ENCODE results near the gene FLCN.

The FLCN gene

DNA sequence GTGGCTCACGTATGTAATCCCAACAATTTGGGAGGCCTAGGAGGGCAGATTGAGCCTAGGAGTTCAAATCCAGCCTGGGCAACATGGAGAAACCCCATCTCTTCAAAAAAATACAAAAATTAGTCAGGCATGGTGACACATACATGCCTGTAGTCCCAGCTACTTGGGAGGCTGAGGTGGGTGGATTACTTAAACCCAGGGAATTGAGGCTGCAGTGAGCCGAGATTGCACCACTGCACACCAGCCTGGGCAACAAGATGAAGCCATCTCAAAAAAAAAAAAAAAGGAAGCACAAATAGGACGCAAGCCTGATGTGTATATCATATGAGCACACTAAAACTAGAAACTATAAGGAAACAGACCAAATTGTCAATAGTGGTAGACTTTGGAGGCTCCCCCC lies 17.1 kb upstream of the FLCN start:
- Histone ChIP-seq H2AFZ (ENCODE audit: low read length) (no peak overlapping the region), H3K4me3 (ENCODE audit: low read depth, low read length, poor library complexity, severe bottlenecking) (no peak overlapping the region), H3K9me3 (ENCODE audit: low read length) (no peaks in the 10 kb centered on the region), H3K4me2 (ENCODE audit: low read length) (no peak overlapping the region), H3F3A (ENCODE audit: insufficient read depth, low read length) (no peaks in the 10 kb centered on the region), H3K36me3 (ENCODE audit: insufficient read depth, low read length) (peaks cover 77% of the 10 kb centered on the region), H4K20me1 (ENCODE audit: insufficient read depth, low read length) (no peaks in the 10 kb centered on the region), H3K27me3 (ENCODE audit: insufficient read depth, low read length) (no peaks in the 10 kb centered on the region), H3K9ac (ENCODE audit: low read length) (no peak overlapping the region), H3K27ac (ENCODE audit: low read depth, low read length, poor library complexity, severe bottlenecking) (no peak overlapping the region), H3K79me2 (ENCODE audit: insufficient read depth, low read length) (no peaks in the 10 kb centered on the region), H3K4me1 (ENCODE audit: insufficient read depth, low read length, severe bottlenecking) (no peaks in the 10 kb centered on the region), H3K9me2 (ENCODE audit: low read depth, low read length) (no peaks in the 10 kb centered on the region)
- TF ChIP-seq, protein P1, sequence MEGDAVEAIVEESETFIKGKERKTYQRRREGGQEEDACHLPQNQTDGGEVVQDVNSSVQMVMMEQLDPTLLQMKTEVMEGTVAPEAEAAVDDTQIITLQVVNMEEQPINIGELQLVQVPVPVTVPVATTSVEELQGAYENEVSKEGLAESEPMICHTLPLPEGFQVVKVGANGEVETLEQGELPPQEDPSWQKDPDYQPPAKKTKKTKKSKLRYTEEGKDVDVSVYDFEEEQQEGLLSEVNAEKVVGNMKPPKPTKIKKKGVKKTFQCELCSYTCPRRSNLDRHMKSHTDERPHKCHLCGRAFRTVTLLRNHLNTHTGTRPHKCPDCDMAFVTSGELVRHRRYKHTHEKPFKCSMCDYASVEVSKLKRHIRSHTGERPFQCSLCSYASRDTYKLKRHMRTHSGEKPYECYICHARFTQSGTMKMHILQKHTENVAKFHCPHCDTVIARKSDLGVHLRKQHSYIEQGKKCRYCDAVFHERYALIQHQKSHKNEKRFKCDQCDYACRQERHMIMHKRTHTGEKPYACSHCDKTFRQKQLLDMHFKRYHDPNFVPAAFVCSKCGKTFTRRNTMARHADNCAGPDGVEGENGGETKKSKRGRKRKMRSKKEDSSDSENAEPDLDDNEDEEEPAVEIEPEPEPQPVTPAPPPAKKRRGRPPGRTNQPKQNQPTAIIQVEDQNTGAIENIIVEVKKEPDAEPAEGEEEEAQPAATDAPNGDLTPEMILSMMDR (IDR thresholded peaks at IDR 0.05; ENCODE audit: low read length), result no peak
- TF ChIP-seq EZH2 (IDR thresholded peaks at IDR 0.05; ENCODE audit: borderline replicate concordance, low read length), result no peak

DNA sequence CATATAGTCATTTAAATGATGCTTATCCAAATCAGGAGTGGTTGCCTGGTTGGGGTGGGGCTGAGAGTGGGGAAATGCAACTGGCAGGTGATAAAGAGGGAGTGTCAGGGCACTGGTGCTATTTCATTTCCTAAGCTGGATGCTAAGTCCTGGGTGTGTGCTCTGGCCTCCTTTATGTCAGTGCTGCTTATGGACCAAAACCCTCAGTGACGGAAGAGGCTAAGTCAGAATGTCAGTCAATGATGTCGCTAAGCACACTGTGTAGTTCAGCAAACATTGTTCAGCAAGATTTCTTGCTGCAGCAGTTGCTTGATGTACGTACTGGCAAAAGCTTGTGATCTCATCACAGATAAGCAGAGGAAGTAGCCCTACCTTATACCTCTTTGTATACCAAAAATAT lies 16.4 kb upstream of the FLCN start:
- H3K4me2 ChIP-seq (ENCODE audit: low read length), result no peak overlapping the region
- H3K4me3 ChIP-seq (ENCODE audit: low read depth, low read length, poor library complexity, severe bottlenecking), result no peak overlapping the region
- H3K27me3 ChIP-seq (ENCODE audit: insufficient read depth, low read length), result no peaks in the 10 kb centered on the region
- no peak for TF ChIP-seq EZH2 (IDR thresholded peaks at IDR 0.05; ENCODE audit: borderline replicate concordance, low read length)
- TF ChIP-seq, protein P1 (IDR thresholded peaks at IDR 0.05; ENCODE audit: low read length), result no peak
- H3K9ac ChIP-seq (ENCODE audit: low read length), result no peak overlapping the region
- H2AFZ ChIP-seq (ENCODE audit: low read length), result no peak overlapping the region
- no peaks in the 10 kb centered on the region for H3K79me2 ChIP-seq (ENCODE audit: insufficient read depth, low read length)
- H3K27ac ChIP-seq (ENCODE audit: low read depth, low read length, poor library complexity, severe bottlenecking), result no peak overlapping the region
- H4K20me1 ChIP-seq (ENCODE audit: insufficient read depth, low read length), result no peaks in the 10 kb centered on the region
- no peaks in the 10 kb centered on the region for H3K9me2 ChIP-seq (ENCODE audit: low read depth, low read length)
- peaks cover 77% of the 10 kb centered on the region for H3K36me3 ChIP-seq (ENCODE audit: insufficient read depth, low read length)
- H3F3A ChIP-seq (ENCODE audit: insufficient read depth, low read length), result no peaks in the 10 kb centered on the region
- no peaks in the 10 kb centered on the region for H3K4me1 ChIP-seq (ENCODE audit: insufficient read depth, low read length, severe bottlenecking)
- no peaks in the 10 kb centered on the region for H3K9me3 ChIP-seq (ENCODE audit: low read length)

DNA sequence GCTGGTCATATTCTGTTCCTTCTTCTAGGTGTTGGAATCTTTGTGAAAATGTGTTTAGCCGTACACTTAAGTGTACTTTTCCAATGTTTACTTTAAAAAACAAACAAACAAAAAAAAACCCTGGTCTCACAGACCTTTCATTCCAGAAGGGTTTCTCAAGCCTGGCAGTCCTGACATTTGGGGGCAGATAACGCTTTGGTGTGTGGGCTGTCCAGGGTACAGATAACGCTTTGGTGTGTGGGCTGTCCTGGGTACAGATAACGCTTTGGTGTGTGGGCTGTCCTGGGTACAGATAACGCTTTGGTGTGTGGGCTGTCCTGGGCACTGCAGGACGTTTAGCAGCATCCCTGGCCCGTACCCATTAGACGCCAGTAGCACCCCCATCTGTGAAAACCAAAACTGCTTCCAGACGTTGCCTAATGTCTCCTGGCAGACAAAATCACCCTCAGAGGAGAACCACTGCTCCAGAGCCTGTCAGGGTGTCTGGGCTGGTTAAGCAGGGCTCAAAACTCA lies 15.2 kb upstream of the FLCN start:
- Histone ChIP-seq H3K36me3 (ENCODE audit: insufficient read depth, low read length) (peaks cover 79% of the 10 kb centered on the region), H3K4me3 (ENCODE audit: low read depth, low read length, poor library complexity, severe bottlenecking) (no peak overlapping the region), H3K27ac (ENCODE audit: low read depth, low read length, poor library complexity, severe bottlenecking) (no peak overlapping the region), H3K9me2 (ENCODE audit: low read depth, low read length) (no peaks in the 10 kb centered on the region), H3K4me2 (ENCODE audit: low read length) (no peak overlapping the region), H3K79me2 (ENCODE audit: insufficient read depth, low read length) (no peaks in the 10 kb centered on the region), H3K4me1 (ENCODE audit: insufficient read depth, low read length, severe bottlenecking) (no peaks in the 10 kb centered on the region), H3K27me3 (ENCODE audit: insufficient read depth, low read length) (no peaks in the 10 kb centered on the region), H3K9ac (ENCODE audit: low read length) (no peak overlapping the region), H4K20me1 (ENCODE audit: insufficient read depth, low read length) (no peaks in the 10 kb centered on the region), H3F3A (ENCODE audit: insufficient read depth, low read length) (no peaks in the 10 kb centered on the region), H3K9me3 (ENCODE audit: low read length) (no peaks in the 10 kb centered on the region), H2AFZ (ENCODE audit: low read length) (no peak overlapping the region)
- TF ChIP-seq EZH2 (IDR thresholded peaks at IDR 0.05; ENCODE audit: borderline replicate concordance, low read length), result no peak
- TF ChIP-seq, protein P1 (IDR thresholded peaks at IDR 0.05; ENCODE audit: low read length), result no peak

Data from OCI-LY1 (cell line).